ENCODE results near the gene DNAJB2. TPM values are rescaled to one million over a fixed set of nuclear protein-coding genes. Genes with fewer than 3 reads are reported as not detected.

Gene DNAJB2
- total RNA-seq, result 31.7 and 33.1 TPM in 2 replicates

- peak; percentile 68 for DNase-seq (ENCODE audit: extremely low read depth, low read depth, low spot score)
These were observed at the start of gene DNAJB2 for GRCh38 chr2:219279151-219279915. DNAJB2 (plus strand) TSS chr2:219279366; CDS start chr2:219279834, 468 bp downstream.

GRCh38 chr2:219230059-219230540, 49.1 kb upstream of the DNAJB2 start:
- no peak for DNase-seq (ENCODE audit: extremely low read depth, low read depth, low spot score)

GRCh38 chr2:219234331-219234730, 44.8 kb upstream of the DNAJB2 start:
- no peak for DNase-seq (ENCODE audit: extremely low read depth, low read depth, low spot score)

- no peak for DNase-seq (ENCODE audit: extremely low read depth, low read depth, low spot score)
These were observed 35.8 kb upstream of the DNAJB2 start for GRCh38 chr2:219243291-219243761.

GRCh38 chr2:219244789-219245147, 34.4 kb upstream of the DNAJB2 start:
- DNase-seq (ENCODE audit: extremely low read depth, low read depth, low spot score), result no peak

- peak; percentile 64 for DNase-seq (ENCODE audit: extremely low read depth, low read depth, low spot score)
These were observed 33.8 kb upstream of the DNAJB2 start, which contains the start of the genes GLB1L and STK16 for GRCh38 chr2:219245148-219245898. GLB1L (minus strand) TSS chr2:219245444; CDS start chr2:219243573, 1,871 bp downstream. STK16 (plus strand) TSS chr2:219245479; CDS start chr2:219246000, 521 bp downstream.

GRCh38 chr2:219245899-219246230, 33.3 kb upstream of the DNAJB2 start:
- DNase-seq (ENCODE audit: extremely low read depth, low read depth, low spot score), result no peak

GRCh38 chr2:219246559-219246958, 32.6 kb upstream of the DNAJB2 start:
- no peak for DNase-seq (ENCODE audit: extremely low read depth, low read depth, low spot score)

GRCh38 chr2:219247678-219248642, 31.2 kb upstream of the DNAJB2 start:
- DNase-seq (ENCODE audit: extremely low read depth, low read depth, low spot score), result no peak

GRCh38 chr2:219248845-219249202, 30.3 kb upstream of the DNAJB2 start:
- no peak for DNase-seq (ENCODE audit: extremely low read depth, low read depth, low spot score)

- DNase-seq (ENCODE audit: extremely low read depth, low read depth, low spot score), result peak; percentile 58
These were observed 29.8 kb upstream of the DNAJB2 start for GRCh38 chr2:219249203-219249980.

- no peak for DNase-seq (ENCODE audit: extremely low read depth, low read depth, low spot score)
These were observed 29.0 kb upstream of the DNAJB2 start for GRCh38 chr2:219250049-219250781.

GRCh38 chr2:219251656-219252055, 27.5 kb upstream of the DNAJB2 start:
- no peak for DNase-seq (ENCODE audit: extremely low read depth, low read depth, low spot score)

GRCh38 chr2:219252084-219252483, 27.1 kb upstream of the DNAJB2 start:
- no peak for DNase-seq (ENCODE audit: extremely low read depth, low read depth, low spot score)

- DNase-seq (ENCODE audit: extremely low read depth, low read depth, low spot score), result no peak
These were observed 26.6 kb upstream of the DNAJB2 start for GRCh38 chr2:219252570-219252899.

- no peak for DNase-seq (ENCODE audit: extremely low read depth, low read depth, low spot score)
These were observed 26.0 kb upstream of the DNAJB2 start, which contains the start of gene TUBA4B for GRCh38 chr2:219252900-219253752. TUBA4B (plus strand) TSS chr2:219253243; CDS start chr2:219253408, 165 bp downstream.

GRCh38 chr2:219253753-219254589, 25.2 kb upstream of the DNAJB2 start, which contains the start of gene TUBA4A:
TUBA4A (minus strand) TSS chr2:219253918; CDS start chr2:219253858, 60 bp downstream.
- DNase-seq (ENCODE audit: extremely low read depth, low read depth, low spot score), result no peak
